ENCODE measurements around the gene OGG1.
"Not testable (repeated sequence)": the region's sequence is repeated elsewhere in the genome, so short reads cannot be mapped to it uniquely, and the experiment has no call there.

The OGG1 gene

GRCh38 chr3:9769012-9769411, 19.3 kb downstream of the OGG1 start:
- DNase-seq (ENCODE audit: low read depth), result no peak
- TF ChIP-seq CTCF (IDR thresholded peaks at IDR 0.05; ENCODE audit: insufficient read depth, low read depth, low read length, missing control alignments), result no peak
- peak overlapping the region; percentile 49 for H3K4me3 ChIP-seq (ENCODE audit: low read length)

- peak; percentile 69 for DNase-seq (ENCODE audit: low read depth)
- no peak for TF ChIP-seq CTCF (IDR thresholded peaks at IDR 0.05; ENCODE audit: insufficient read depth, low read depth, low read length, missing control alignments)
- peak within 1 kb of the TSS; percentile 49 for H3K4me3 ChIP-seq (ENCODE audit: low read length)
These were observed 19.9 kb downstream of the OGG1 start, which contains the start of gene CAMK1 for GRCh38 chr3:9769426-9770275. Gene CAMK1 (minus strand): TSS chr3:9769947. CDS start chr3:9767749, 2,198 bp downstream.

GRCh38 chr3:9770276-9770812, 20.6 kb downstream of the OGG1 start:
- DNase-seq (ENCODE audit: low read depth), result no peak
- TF ChIP-seq CTCF (IDR thresholded peaks at IDR 0.05; ENCODE audit: insufficient read depth, low read depth, low read length, missing control alignments), result no peak
- H3K4me3 ChIP-seq (ENCODE audit: low read length), result peak overlapping the region; percentile 49

GRCh38 chr3:9771007-9771406, 21.3 kb downstream of the OGG1 start:
- not testable (repeated sequence) for H3K4me3 ChIP-seq (ENCODE audit: low read length); DNase-seq (ENCODE audit: low read depth)

GRCh38 chr3:9776896-9777693, 27.3 kb downstream of the OGG1 start:
- no peak for DNase-seq (ENCODE audit: low read depth)

GRCh38 chr3:9777694-9778021, 27.9 kb downstream of the OGG1 start:
- no peak for TF ChIP-seq CTCF (IDR thresholded peaks at IDR 0.05; ENCODE audit: insufficient read depth, low read depth, low read length, missing control alignments)
- H3K4me3 ChIP-seq (ENCODE audit: low read length), result no peak overlapping the region
- DNase-seq (ENCODE audit: low read depth), result no peak

More at GRCh38 chr3:9776896-9777693, 27.3 kb downstream of the OGG1 start:
- no peak overlapping the region for H3K4me3 ChIP-seq (ENCODE audit: low read length)
- no peak for TF ChIP-seq CTCF (IDR thresholded peaks at IDR 0.05; ENCODE audit: insufficient read depth, low read depth, low read length, missing control alignments)
